GM18498 (cell line): ENCODE data around the gene S100Z.
A peak's percentile ranks its signal among the peaks of the same experiment; 100 is the strongest.
"Not testable (repeated sequence)": the region's sequence is repeated elsewhere in the genome, so short reads cannot be mapped to it uniquely, and the experiment has no call there.

Experiments used
- ATAC-seq: cut with Tn5 transposase; IDR thresholded peaks from one replicate; pipeline ENCODE4 v1.9.1; 2021; ENCODE audit warnings: mild to moderate bottlenecking, moderate library complexity; ENCODE audit not compliant: unreplicated experiment

The S100Z gene

DNA sequence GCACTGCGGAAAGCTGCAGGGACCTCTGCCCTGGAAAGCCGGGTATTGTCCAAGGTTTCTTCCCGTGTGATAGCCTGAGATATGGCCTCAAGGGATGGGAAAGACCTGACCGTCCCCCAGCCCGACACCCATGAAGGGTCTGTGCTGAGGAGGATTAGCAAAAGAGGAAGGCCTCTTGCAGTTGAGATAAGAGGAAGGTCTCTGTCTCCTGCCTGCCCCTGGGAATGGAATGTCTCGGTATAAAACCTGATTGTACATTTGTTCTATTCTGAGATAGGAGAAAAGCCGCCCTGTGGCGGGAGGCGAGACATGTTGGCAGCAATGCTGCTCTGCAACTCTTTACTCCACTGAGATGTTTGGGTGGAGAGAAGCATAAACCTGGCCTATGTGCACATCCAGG lies 95.4 kb downstream of the S100Z start:
- not testable (repeated sequence) for ATAC-seq

DNA sequence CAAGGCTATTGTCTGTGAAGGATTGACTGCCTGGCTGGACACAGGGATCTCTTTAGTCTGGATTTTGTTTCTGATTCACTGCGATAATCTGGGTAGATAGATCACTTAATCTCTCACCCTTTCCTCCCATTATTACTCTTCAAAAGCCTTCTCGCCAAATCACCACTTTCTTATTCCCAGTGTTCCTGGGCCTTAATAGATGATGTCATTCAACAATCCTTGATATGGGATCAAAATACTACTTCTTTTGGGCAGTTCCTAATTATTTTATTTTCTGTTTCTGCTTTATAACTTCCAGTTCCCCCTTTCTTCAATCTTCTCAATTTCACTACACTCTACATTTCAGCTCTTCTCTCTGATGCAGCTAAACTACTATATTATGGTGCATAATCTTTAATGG lies 96.3 kb downstream of the S100Z start:
- ATAC-seq = no peak

GRCh38 chr5:76947082-76947503 lies 97.3 kb downstream of the S100Z start:
- no peak for ATAC-seq

GRCh38 chr5:76952795-76953536 lies 103.2 kb downstream of the S100Z start, which contains the start of gene CRHBP:
TSS of gene CRHBP (plus strand) at chr5:76953045. CDS start at chr5:76953135, 90 bp downstream.
- no peak for ATAC-seq

GRCh38 chr5:76953551-76954382 lies 104.0 kb downstream of the S100Z start:
- ATAC-seq = no peak

GRCh38 chr5:76954383-76954763 lies 104.6 kb downstream of the S100Z start:
- ATAC-seq = no peak

DNA sequence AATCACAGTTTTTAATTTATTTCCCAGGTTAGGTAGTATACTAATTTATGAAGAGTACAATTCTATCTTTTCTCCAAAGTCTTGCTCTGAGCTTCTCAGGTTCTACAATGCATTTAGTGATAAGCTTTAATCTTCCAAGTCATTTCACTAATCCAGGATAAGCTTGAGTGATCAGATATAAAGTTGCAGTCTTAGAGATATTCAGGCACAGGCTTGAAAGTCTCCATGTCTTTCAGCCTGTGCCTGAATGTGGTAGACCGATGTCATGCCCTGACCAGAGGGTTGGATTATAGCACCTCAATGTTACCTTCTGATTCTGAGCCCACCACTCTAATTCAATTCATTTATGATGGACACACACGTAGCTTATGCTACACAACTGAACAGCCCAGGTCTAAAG lies 106.2 kb downstream of the S100Z start:
- ATAC-seq = no peak

DNA sequence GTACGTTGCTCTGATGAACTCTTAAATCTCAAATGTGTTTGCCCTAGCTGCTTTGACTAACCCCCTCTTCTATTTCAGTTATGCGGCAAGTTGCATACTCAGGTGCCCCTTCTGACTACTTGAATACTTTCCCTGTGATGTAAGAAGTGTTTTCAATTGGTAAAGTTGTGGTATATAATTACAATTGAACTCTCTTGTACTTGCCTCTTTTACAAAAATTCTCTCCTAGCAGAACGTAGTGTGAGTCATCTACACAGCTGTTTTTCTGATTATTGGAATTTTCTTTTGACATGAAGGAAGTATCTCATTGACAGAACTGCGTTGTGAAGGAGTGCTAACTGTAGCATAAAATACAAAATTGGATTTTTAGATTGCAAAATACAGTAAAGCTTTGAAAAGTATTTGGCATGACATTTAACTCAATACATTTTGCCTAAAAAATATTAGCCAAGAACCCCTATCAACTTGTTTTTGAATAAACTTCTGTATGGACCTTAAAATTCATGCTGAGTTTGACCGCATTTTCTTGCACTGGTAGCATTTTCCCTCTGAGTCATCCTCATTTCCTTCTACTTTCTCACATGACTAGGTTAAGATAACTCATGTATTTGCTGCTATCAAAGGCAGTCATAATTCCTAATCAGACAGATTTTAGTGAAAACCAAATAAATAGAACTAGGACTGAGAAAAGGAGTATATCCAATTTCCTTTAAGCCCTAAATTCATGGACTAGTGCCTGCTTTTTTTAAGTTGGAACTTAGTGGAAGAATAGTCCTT lies 109.4 kb downstream of the S100Z start:
- no peak for ATAC-seq

GRCh38 chr5:76960004-76960625 lies 110.3 kb downstream of the S100Z start:
- peak; percentile 90 for ATAC-seq

GRCh38 chr5:76964060-76964459 lies 114.2 kb downstream of the S100Z start:
- no peak for ATAC-seq
